ENCODE measurements around the gene ATP1A2. TPM values are rescaled to one million over a fixed set of nuclear protein-coding genes. Genes with fewer than 3 reads are reported as not detected.

Gene ATP1A2
- total RNA-seq, 1 donor from 2014 or later, result not detected

GRCh38 chr1:160077486-160077885 is 38.1 kb upstream of the ATP1A2 start:
- ChIA-PET CTCF (interaction anchor here (1.1 to 2.8 kb wide), 6 partner anchors 9 to 45 kb away, joined by 4 to 16 read pairs (median 6); no protein-coding TSS in a partner anchor), POLR2A (interaction anchor here (0.6 kb wide), 3 partner anchors 120 to 1090 kb away, joined by 3 to 14 read pairs (median 3); no protein-coding TSS in a partner anchor)
- DNase-seq (no peak), ATAC-seq (ENCODE audit: low read depth) (no peak)
- intact Hi-C loops (cut with micrococcal nuclease), result loop anchor here (10.0 kb wide), 1 partner anchor 253 kb away; the partner anchor contains the start of gene SLAMF8
- Mint-ChIP-seq H3K4me3 (no peak overlapping the region), H3K36me3 (ENCODE audit: low read depth) (no peaks in the 10 kb centered on the region), H3K27ac (no peak overlapping the region), H3K4me1 (peaks cover 2% of the 10 kb centered on the region), H3K27me3 (peaks cover 50% of the 10 kb centered on the region), H3K9me3 (no peaks in the 10 kb centered on the region)
- TF ChIP-seq, protein P1, sequence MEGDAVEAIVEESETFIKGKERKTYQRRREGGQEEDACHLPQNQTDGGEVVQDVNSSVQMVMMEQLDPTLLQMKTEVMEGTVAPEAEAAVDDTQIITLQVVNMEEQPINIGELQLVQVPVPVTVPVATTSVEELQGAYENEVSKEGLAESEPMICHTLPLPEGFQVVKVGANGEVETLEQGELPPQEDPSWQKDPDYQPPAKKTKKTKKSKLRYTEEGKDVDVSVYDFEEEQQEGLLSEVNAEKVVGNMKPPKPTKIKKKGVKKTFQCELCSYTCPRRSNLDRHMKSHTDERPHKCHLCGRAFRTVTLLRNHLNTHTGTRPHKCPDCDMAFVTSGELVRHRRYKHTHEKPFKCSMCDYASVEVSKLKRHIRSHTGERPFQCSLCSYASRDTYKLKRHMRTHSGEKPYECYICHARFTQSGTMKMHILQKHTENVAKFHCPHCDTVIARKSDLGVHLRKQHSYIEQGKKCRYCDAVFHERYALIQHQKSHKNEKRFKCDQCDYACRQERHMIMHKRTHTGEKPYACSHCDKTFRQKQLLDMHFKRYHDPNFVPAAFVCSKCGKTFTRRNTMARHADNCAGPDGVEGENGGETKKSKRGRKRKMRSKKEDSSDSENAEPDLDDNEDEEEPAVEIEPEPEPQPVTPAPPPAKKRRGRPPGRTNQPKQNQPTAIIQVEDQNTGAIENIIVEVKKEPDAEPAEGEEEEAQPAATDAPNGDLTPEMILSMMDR (IDR thresholded peaks at IDR 0.05), result no peak

DNA sequence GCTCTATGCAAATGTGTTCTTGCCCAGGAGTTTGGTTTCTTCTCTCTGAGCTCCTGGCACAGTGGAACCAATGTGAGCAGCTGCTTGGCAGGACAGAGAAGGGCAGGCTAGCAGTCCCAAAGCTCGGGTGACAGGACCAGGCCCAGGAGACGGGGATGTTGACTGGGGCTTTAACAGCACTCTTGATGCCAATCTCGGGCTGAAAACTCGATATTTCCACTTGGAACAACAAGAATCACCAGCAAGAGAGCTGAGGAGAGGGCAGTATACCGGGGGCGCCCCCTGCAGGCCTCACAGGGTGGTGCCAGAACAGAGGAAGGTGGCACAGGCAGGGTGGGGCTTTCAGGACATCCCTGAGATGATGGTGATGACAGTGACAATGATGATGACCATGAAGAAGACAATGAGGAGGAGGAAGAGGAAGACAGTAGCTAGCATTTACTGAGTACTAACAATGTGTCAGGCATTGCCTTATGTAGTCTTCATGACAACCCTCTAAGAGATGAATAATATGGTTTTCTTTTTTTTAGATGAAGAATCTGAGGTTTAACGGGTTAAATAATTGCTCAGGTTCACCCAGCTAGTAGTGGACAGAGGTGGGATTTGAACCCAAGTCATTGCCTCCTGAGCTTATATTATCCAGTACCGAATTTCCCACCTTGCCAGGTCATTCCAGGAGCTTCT is 36.9 kb upstream of the ATP1A2 start:
- intact Hi-C loops (cut with micrococcal nuclease), result loop anchor here (10.0 kb wide), 1 partner anchor 254 kb away; the partner anchor contains the start of gene SLAMF8
- H3K27ac Mint-ChIP-seq, result no peak overlapping the region
- ATAC-seq (ENCODE audit: low read depth), result peak; percentile 81
- peak; percentile 33 for DNase-seq
- no peaks in the 10 kb centered on the region for H3K9me3 Mint-ChIP-seq
- H3K4me1 Mint-ChIP-seq, result peaks cover 4% of the 10 kb centered on the region
- TF ChIP-seq, protein P1 (IDR thresholded peaks at IDR 0.05), result no peak
- ChIA-PET CTCF (interaction anchor here (0.8 to 2.2 kb wide), 11 partner anchors 9 to 113 kb away, joined by 3 to 16 read pairs (median 5); partner anchors contain the start of gene KCNJ10), POLR2A (interaction anchor here (0.5 to 0.6 kb wide), 2 partner anchors 129 to 907 kb away, joined by 3 read pairs; no protein-coding TSS in a partner anchor)
- H3K27me3 Mint-ChIP-seq, result peaks cover 53% of the 10 kb centered on the region
- H3K4me3 Mint-ChIP-seq, result no peak overlapping the region
- no peaks in the 10 kb centered on the region for H3K36me3 Mint-ChIP-seq (ENCODE audit: low read depth)

GRCh38 chr1:160079448-160079847 is 36.1 kb upstream of the ATP1A2 start:
- Mint-ChIP-seq H3K36me3 (ENCODE audit: low read depth) (no peaks in the 10 kb centered on the region), H3K4me3 (no peak overlapping the region), H3K27me3 (peaks cover 51% of the 10 kb centered on the region), H3K4me1 (peaks cover 10% of the 10 kb centered on the region), H3K9me3 (no peaks in the 10 kb centered on the region), H3K27ac (no peak overlapping the region)
- intact Hi-C loops (cut with micrococcal nuclease), result loop anchor here (10.0 kb wide), 1 partner anchor 255 kb away; the partner anchor contains the start of gene SLAMF8
- TF ChIP-seq, protein P1 (IDR thresholded peaks at IDR 0.05), result no peak
- ATAC-seq (ENCODE audit: low read depth) (no peak), DNase-seq (no peak)
- ChIA-PET POLR2A (no interaction called here), CTCF (interaction anchor here (0.9 to 2.2 kb wide), 6 partner anchors 8 to 173 kb away, joined by 3 to 16 read pairs (median 4); no protein-coding TSS in a partner anchor)

GRCh38 chr1:160080381-160081100 is 35.0 kb upstream of the ATP1A2 start:
- intact Hi-C loops (cut with micrococcal nuclease), result no loop called here
- ChIA-PET CTCF (interaction anchor here (0.7 to 7.6 kb wide), 3 partner anchors 9 to 245 kb away, joined by 3 to 81 read pairs (median 4); no protein-coding TSS in a partner anchor), POLR2A (no interaction called here)
- peaks cover 2% of the 10 kb centered on the region for H3K36me3 Mint-ChIP-seq (ENCODE audit: low read depth)
- TF ChIP-seq, protein P1 (IDR thresholded peaks at IDR 0.05), result no peak
- peaks cover 14% of the 10 kb centered on the region for H3K4me1 Mint-ChIP-seq
- no peaks in the 10 kb centered on the region for H3K9me3 Mint-ChIP-seq
- no peak overlapping the region for H3K27ac Mint-ChIP-seq
- ATAC-seq (ENCODE audit: low read depth) (no peak), DNase-seq (no peak)
- peaks cover 46% of the 10 kb centered on the region for H3K27me3 Mint-ChIP-seq
- no peak overlapping the region for H3K4me3 Mint-ChIP-seq
